Psoas muscle (tissue), 8 donors: Measurements from ENCODE around the gene HTR3D. TPM values are rescaled to one million over a fixed set of nuclear protein-coding genes. Genes with fewer than 3 reads are reported as not detected.

Experiments
- ATAC-seq, 4 donors: fragments of 200-7000 bp; cut with Tn5 transposase; one replicate each; pipeline ENCODE4 v1.9.1; 2020; ENCODE audit warnings: moderate library complexity in 3 of 4, mild to moderate bottlenecking in 2 of 4
- DNase-seq, 2 donors: peaks; one replicate each; pipeline ENCODE4 v3.0.0-alpha.2; 2020
- H3K27ac ChIP-seq: fragments of 200-600 bp; one replicate; pipeline ENCODE4 v1.8.0; 2022
- H3K27me3 ChIP-seq, 3 donors: fragments of 200-600 bp in 1 of 3; one replicate each; pipeline versions ENCODE4 v1.6.1 to v1.8.0; 2013 to 2022; ENCODE audit warnings: low read length in 2 of 3, mild to moderate bottlenecking in 2 of 3, moderate library complexity in 1 of 3; ENCODE audit not compliant: insufficient read depth in 3 of 3
- H3K36me3 ChIP-seq, 2 donors: fragments of 200-600 bp in 1 of 2; one replicate each; pipeline versions ENCODE4 v1.6.1 to v1.8.0; 2013 to 2022; ENCODE audit warnings: low read depth in 1 of 2, mild to moderate bottlenecking in 1 of 2, moderate library complexity in 1 of 2; ENCODE audit not compliant: insufficient read depth in 1 of 2
- H3K4me1 ChIP-seq: fragments of 200-600 bp; one replicate; pipeline ENCODE4 v1.8.0; 2022
- H3K4me3 ChIP-seq: fragments of 200-600 bp; one replicate; pipeline ENCODE4 v1.8.0; 2022; ENCODE audit warnings: mild to moderate bottlenecking
- H3K9me3 ChIP-seq: fragments of 200-600 bp; one replicate; pipeline ENCODE4 v1.8.0; 2022
- WGBS, 3 donors: extraction: QIAGEN DNeasy Blood & Tissue Kit; methylation state at CpG; one replicate each; pipeline versions ENCODE4 v1.1.6 to v1.1.7; 2013; 5-methylcytosine and 5-hydroxymethylcytosine counted together
- intact Hi-C, 2 donors: fragments of 100-400 bp; cut with DNase I; formaldehyde crosslinking; loops; one replicate each; pipeline versions ENCODE4 v1.11.0 to v1.14.2; 2022
- polyA plus RNA-seq, 3 donors: library from polyadenylated mRNA; stranded (reverse); fragments of 200-250 nt; gene quantifications; one replicate each; pipeline ENCODE4 v1.2.3, GENCODE V29; 2013
- total RNA-seq, 4 donors: library from RNA; stranded (reverse); fragmentation: NEBNext Ultra II Directional in 2 of 4; extraction: Animal tissue kit (Norgen Biotek cat#: 25700) in 2 of 4; gene quantifications; one replicate each; pipeline versions ENCODE4 v1.2.1 to v1.2.4, GENCODE V29; 2021 to 2023
- TF ChIP-seq, protein P1 (sequence below): fragments of 200-600 bp; IDR thresholded peaks from one replicate; pipeline ENCODE4 v1.8.0; 2022; ENCODE audit warnings: antibody characterized with exemption
- donor health status: healthy with polysubstance abuse.
- donor health status: DM: no; HTN: no; CAD: no; lungs with moderate emphysema.
- donor health status: Bipolar disorder and iron deficiency.
- donor health status: healthy.
- donor health status: DM: yes; HTN: yes; CAD: no.
- donor health status: DM: no; HTN: no; CAD: no.
- donor health status: DM: no; HTN: no; CAD: no.
- donor health status: DM: yes; HTN: yes; CAD: no.

Gene HTR3D
- total and polyA plus RNA-seq, 7 donors, result not detected

DNA sequence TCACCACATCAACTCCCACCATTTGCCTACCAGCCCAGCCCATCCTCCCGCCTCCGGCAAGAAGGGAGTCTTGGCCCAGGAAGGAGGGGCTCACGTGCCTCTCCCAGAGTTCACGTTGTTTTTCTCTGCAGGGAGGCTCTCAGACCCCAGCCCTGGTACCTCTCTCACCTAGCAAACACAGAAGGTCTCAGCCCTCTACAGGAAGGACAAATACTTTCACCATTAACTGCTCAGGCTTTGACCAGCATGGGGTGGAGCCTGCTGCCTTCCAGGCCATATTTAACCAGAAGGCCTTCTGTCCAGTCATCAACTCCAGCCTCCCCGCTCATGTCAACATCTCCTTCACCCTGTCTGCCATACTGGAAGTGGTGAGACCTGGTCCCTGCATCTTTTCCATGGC is 46.3 kb downstream of the HTR3D start:
- Histone ChIP-seq H3K36me3 (no peaks in the 10 kb centered on the region), H3K27me3 (no peaks in the 10 kb centered on the region), H3K4me3 (no peak overlapping the region), H3K9me3 (no peaks in the 10 kb centered on the region), H3K4me1 (no peaks in the 10 kb centered on the region), H3K27ac (no peak overlapping the region)
- ATAC-seq (no peak), DNase-seq (no peak)
- WGBS, 3 donors, result 52 to 62% (median 59%) methylated on average over 5 of the region's 5 CpGs
- intact Hi-C loops, result no loop called here
- TF ChIP-seq, protein P1, sequence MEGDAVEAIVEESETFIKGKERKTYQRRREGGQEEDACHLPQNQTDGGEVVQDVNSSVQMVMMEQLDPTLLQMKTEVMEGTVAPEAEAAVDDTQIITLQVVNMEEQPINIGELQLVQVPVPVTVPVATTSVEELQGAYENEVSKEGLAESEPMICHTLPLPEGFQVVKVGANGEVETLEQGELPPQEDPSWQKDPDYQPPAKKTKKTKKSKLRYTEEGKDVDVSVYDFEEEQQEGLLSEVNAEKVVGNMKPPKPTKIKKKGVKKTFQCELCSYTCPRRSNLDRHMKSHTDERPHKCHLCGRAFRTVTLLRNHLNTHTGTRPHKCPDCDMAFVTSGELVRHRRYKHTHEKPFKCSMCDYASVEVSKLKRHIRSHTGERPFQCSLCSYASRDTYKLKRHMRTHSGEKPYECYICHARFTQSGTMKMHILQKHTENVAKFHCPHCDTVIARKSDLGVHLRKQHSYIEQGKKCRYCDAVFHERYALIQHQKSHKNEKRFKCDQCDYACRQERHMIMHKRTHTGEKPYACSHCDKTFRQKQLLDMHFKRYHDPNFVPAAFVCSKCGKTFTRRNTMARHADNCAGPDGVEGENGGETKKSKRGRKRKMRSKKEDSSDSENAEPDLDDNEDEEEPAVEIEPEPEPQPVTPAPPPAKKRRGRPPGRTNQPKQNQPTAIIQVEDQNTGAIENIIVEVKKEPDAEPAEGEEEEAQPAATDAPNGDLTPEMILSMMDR, result no peak

DNA sequence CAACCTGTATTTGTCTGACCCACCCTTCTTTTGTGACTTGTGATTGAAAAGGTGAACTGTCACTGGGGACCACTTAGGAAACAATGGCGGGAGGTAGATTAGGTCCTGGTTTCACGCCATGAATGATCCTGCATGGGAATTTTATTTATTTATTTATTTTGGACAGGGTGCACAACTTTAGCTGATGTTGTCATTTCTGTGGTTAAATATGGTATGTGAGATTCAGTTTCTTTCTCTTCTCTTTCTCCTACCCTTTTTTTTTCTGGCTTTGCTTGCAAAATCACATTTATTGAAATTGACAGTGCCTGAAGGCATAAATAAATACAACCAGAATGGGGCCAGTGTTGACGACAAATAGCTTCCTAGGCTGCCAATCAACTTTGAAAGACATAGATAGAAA is 47.3 kb downstream of the HTR3D start:
- no peaks in the 10 kb centered on the region for H3K4me1 ChIP-seq
- no peaks in the 10 kb centered on the region for H3K27me3 ChIP-seq
- H3K9me3 ChIP-seq, result no peaks in the 10 kb centered on the region
- ATAC-seq (no peak), DNase-seq (no peak)
- intact Hi-C loops, result no loop called here
- no peak overlapping the region for H3K27ac ChIP-seq
- no peaks in the 10 kb centered on the region for H3K36me3 ChIP-seq
- 70 to 91% (median 89%) methylated on average over 3 of the region's 3 CpGs for WGBS, 3 donors
- TF ChIP-seq, protein P1, result no peak
- H3K4me3 ChIP-seq, result no peak overlapping the region

DNA sequence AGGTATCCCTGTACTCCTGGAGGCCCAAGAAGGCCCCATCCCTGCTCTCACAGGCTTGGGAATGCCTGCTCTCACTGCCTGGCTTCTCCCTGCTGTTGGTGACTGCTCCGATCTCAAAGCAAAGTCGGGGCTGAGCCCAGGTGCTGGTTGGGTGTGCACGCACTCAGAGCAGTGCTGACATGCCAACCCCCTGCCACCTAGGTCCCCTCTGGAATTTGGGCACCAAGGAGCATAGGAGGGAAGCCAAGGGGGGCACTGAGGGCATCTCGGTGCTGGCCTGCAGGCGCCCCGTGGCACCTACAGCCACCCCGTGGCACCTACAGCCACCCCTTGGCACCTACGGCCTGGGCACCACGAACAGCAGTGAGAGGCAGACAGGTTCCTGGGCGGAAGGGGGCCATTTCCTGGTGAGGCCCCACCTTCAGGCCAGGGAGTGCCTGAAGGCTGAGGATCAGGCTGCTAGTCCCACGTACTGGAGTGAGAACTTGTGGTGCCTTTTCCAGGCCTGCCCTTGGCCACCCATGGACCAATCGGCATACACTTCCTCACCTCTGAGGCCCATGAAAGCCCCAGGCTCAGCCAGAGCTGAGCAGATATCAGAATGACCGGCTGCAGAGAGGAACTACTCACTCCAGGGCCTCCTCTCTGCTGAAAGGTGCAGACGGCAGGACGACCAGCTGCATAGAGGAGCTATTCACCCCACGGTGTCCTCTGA is 49.7 kb downstream of the HTR3D start:
- Histone ChIP-seq H3K27me3 (no peaks in the 10 kb centered on the region), H3K36me3 (no peaks in the 10 kb centered on the region), H3K4me3 (no peak overlapping the region), H3K9me3 (no peaks in the 10 kb centered on the region), H3K27ac (no peak overlapping the region), H3K4me1 (no peaks in the 10 kb centered on the region)
- intact Hi-C loops, result no loop called here
- DNase-seq (no peak), ATAC-seq (no peak)
- TF ChIP-seq, protein P1, result no peak
- WGBS, 3 donors, result 83 to 87% (median 83%) methylated on average over 16 of the region's 16 CpGs

DNA sequence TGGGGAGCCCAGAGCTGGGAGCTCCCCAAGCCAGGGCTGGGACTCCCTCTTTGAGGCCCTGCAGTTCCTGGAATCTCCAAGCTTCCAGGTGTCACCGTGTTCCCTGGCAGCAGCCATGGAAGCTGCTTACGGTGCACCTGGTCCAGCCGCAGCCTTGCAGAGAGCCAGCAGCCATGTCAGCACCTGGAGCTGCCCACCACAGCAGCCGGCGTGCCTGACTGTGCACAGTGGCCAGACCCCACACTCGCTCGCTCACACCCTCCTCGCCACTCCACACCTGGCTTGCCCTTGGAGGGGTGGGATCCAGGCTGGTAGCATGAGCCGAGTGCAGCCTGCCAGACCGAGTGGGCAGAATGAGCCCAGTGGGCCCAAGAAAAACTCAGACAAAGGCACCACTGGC is 50.5 kb downstream of the HTR3D start:
- TF ChIP-seq, protein P1, result no peak
- Histone ChIP-seq H3K27me3 (no peaks in the 10 kb centered on the region), H3K4me3 (no peak overlapping the region), H3K27ac (no peak overlapping the region), H3K36me3 (no peaks in the 10 kb centered on the region), H3K4me1 (no peaks in the 10 kb centered on the region), H3K9me3 (no peaks in the 10 kb centered on the region)
- intact Hi-C loops, result no loop called here
- 74 to 82% (median 80%) methylated on average over 10 of the region's 10 CpGs for WGBS, 3 donors
- ATAC-seq, result no peak
- no peak for DNase-seq

DNA sequence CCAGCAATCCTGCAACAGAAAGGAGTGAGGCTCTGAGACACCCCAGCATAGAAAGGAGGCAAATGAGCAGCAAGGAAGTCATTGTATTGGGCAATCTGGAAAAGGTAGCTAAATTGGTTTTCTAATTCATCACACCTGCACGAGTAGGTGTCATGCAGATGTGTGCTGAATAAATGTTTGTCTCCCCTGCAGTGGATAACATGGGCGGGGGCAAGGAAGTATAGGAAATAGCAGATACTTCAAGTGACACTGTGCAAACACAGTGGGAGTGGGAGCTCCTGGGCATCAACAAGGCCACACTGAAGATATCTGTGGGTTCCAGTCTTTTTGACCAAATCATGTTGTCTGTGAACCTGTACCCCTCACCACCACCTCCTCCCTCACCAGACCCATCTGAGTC is 50.9 kb downstream of the HTR3D start:
- no peak overlapping the region for H3K27ac ChIP-seq
- H3K27me3 ChIP-seq, result no peaks in the 10 kb centered on the region
- WGBS, 3 donors, result 62 to 77% (median 72%) methylated on average over 2 of the region's 2 CpGs
- intact Hi-C loops, result no loop called here
- TF ChIP-seq, protein P1, result no peak
- ATAC-seq, result no peak
- DNase-seq, result no peak
- H3K4me1 ChIP-seq, result no peaks in the 10 kb centered on the region
- H3K9me3 ChIP-seq, result no peaks in the 10 kb centered on the region
- no peaks in the 10 kb centered on the region for H3K36me3 ChIP-seq
- H3K4me3 ChIP-seq, result no peak overlapping the region
